ENCODE measurements around the gene TMEM186.

DNA sequence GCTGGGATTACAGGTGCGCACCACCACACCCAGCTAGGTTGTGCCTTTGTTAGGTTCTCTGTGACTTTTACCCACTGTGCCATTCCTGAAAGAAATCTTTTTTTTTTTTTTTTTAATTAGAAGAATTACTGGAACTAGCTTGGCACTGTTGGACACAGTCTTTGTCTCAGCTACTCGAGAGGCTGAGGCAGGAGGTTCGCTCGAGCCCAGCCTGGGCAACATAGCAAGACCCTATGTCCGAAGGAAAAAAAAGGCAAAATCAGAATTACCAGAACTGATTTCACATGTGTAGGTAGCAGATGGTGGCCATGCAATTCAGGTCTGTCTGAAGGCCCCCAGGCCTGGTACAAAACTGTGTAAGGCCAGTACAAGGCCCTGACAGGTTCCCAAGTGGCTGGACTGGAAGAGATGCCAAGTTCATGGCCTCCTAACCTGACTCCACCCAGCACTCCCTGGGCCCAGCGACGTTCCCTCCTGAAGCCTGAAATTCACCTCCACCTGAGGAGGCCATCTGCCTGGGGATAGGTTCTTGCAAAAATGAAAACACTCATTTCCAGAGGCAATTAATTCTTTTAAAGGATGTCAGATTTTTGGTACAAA, 48.4 kb upstream of the TMEM186 start:
- no peak for TF ChIP-seq POLR2A (IDR thresholded peaks at IDR 0.05; ENCODE audit: low read length)
- TF ChIP-seq GATA1 (IDR thresholded peaks at IDR 0.05; ENCODE audit: low read depth, low read length) = no peak

Data from erythroblast (primary cell).